Vagina (tissue), 2 donors: ENCODE results near the gene MIPEP. TPM values are rescaled to one million over a fixed set of nuclear protein-coding genes. Genes with fewer than 3 reads are reported as not detected.
A peak's percentile ranks its signal among the peaks of the same experiment; 100 is the strongest.

Experiments
- DNase-seq, 2 donors: peaks; one replicate each; pipeline ENCODE4 v3.0.0-alpha.2; 2017; ENCODE audit errors: extremely low spot score in 2 of 2
- H3K27ac ChIP-seq: fragments of 200-600 bp; sonication (generic); one replicate; pipeline ENCODE4 v1.5.1; 2019
- H3K27me3 ChIP-seq: fragments of 200-600 bp; sonication (generic); one replicate; pipeline ENCODE4 v1.5.1; 2019
- H3K36me3 ChIP-seq, 2 donors: fragments of 200-600 bp; sonication (generic); one replicate each; pipeline ENCODE4 v1.5.1; 2017 to 2019
- H3K4me1 ChIP-seq: fragments of 200-600 bp; sonication (generic); one replicate; pipeline ENCODE4 v1.5.1; 2019
- H3K4me3 ChIP-seq, 2 donors: fragments of 200-600 bp; sonication (generic); 1 replicate in 1 of 2; 2 replicates in 1 of 2; pipeline ENCODE4 v1.5.1; 2016 to 2019
- H3K9me3 ChIP-seq: fragments of 200-600 bp; sonication (generic); one replicate; pipeline ENCODE4 v1.5.1; 2019
- CTCF ChIP-seq, 3 experiments: fragments of 450-650 bp in 2 of 3; fragments of 200-600 bp in 1 of 3; sonication (generic) in 1 of 3; IDR thresholded peaks; one replicate each; pipeline ENCODE4 v1.5.1; 2017 to 2019; ENCODE audit warnings: antibody characterized with exemption in 3 of 3, mild to moderate bottlenecking in 2 of 3, moderate library complexity in 2 of 3
- POLR2A ChIP-seq, 2 donors: fragments of 450-650 bp; IDR thresholded peaks; one replicate each; pipeline ENCODE4 v1.6.1; 2017; ENCODE audit warnings: antibody characterized with exemption in 2 of 2, mild to moderate bottlenecking in 2 of 2, moderate library complexity in 2 of 2
- POLR2AphosphoS5 ChIP-seq, 2 donors: sonication (generic); formaldehyde crosslinking; IDR thresholded peaks; one replicate each; pipeline ENCODE4 v1.9.0; 2017; ENCODE audit warnings: antibody characterized with exemption in 2 of 2, mild to moderate bottlenecking in 2 of 2, low read depth in 1 of 2; ENCODE audit not compliant: insufficient read depth in 1 of 2
- intact Hi-C: fragments of 100-400 bp; cut with DNase I; formaldehyde crosslinking; loops from one replicate; pipeline ENCODE4 v1.15.1; 2023
- total RNA-seq: library from RNA; depleted of rRNA; stranded (reverse); fragments of >200 nt; gene quantifications from one replicate; pipeline ENCODE4 v1.2.3, GENCODE V29; 2016

Gene MIPEP
- total RNA-seq, 1 donor from 2014 or later: 13.3 TPM

GRCh38 chr13:23771552-23771951 lies 117.6 kb downstream of the MIPEP start:
- DNase-seq: no peak
- no peak overlapping the region for H3K27ac ChIP-seq
- no peaks in the 10 kb centered on the region for H3K9me3 ChIP-seq
- no peak overlapping the region for H3K4me3 ChIP-seq
- no peaks in the 10 kb centered on the region for H3K27me3 ChIP-seq
- intact Hi-C loops: no loop called here
- H3K36me3 ChIP-seq: no peaks in the 10 kb centered on the region
- H3K4me1 ChIP-seq: peaks cover 12% of the 10 kb centered on the region
- TF ChIP-seq POLR2AphosphoS5 (IDR thresholded peaks at IDR 0.05; ENCODE audit: insufficient read depth in 1 of 2, low read depth in 1 of 2) (no peak), CTCF (IDR thresholded peaks at IDR 0.05) (no peak), POLR2A (IDR thresholded peaks at IDR 0.05) (no peak)

GRCh38 chr13:23770973-23771372 lies 118.2 kb downstream of the MIPEP start:
- H3K4me3 ChIP-seq: no peak overlapping the region
- peak in 1 of 2 donors; percentile 44 for DNase-seq
- no peaks in the 10 kb centered on the region for H3K27me3 ChIP-seq
- TF ChIP-seq CTCF (IDR thresholded peaks at IDR 0.05) (no peak), POLR2A (IDR thresholded peaks at IDR 0.05) (no peak), POLR2AphosphoS5 (IDR thresholded peaks at IDR 0.05; ENCODE audit: insufficient read depth in 1 of 2, low read depth in 1 of 2) (no peak)
- H3K27ac ChIP-seq: no peak overlapping the region
- H3K9me3 ChIP-seq: no peaks in the 10 kb centered on the region
- H3K4me1 ChIP-seq: peaks cover 12% of the 10 kb centered on the region
- no peaks in the 10 kb centered on the region for H3K36me3 ChIP-seq
- intact Hi-C loops: no loop called here

- Histone ChIP-seq H3K9me3 (no peaks in the 10 kb centered on the region), H3K4me1 (peaks cover 12% of the 10 kb centered on the region), H3K27me3 (no peaks in the 10 kb centered on the region), H3K36me3 (no peaks in the 10 kb centered on the region), H3K27ac (no peak overlapping the region), H3K4me3 (no peak overlapping the region)
- intact Hi-C loops: no loop called here
- no peak for TF ChIP-seq POLR2AphosphoS5 (IDR thresholded peaks at IDR 0.05; ENCODE audit: insufficient read depth in 1 of 2, low read depth in 1 of 2)
- no peak for TF ChIP-seq CTCF (IDR thresholded peaks at IDR 0.05)
- TF ChIP-seq POLR2A (IDR thresholded peaks at IDR 0.05): no peak
- DNase-seq: peak in 1 of 2 donors; percentile 74
Measured at GRCh38 chr13:23770428-23770827, 118.8 kb downstream of the MIPEP start.

GRCh38 chr13:23769401-23769800 lies 119.8 kb downstream of the MIPEP start:
- TF ChIP-seq POLR2AphosphoS5 (IDR thresholded peaks at IDR 0.05; ENCODE audit: insufficient read depth in 1 of 2, low read depth in 1 of 2): no peak
- no peak for TF ChIP-seq POLR2A (IDR thresholded peaks at IDR 0.05)
- TF ChIP-seq CTCF (IDR thresholded peaks at IDR 0.05): no peak
- no peak overlapping the region for H3K27ac ChIP-seq
- H3K36me3 ChIP-seq: no peaks in the 10 kb centered on the region
- no peak for DNase-seq
- H3K4me1 ChIP-seq: peaks cover 12% of the 10 kb centered on the region
- H3K9me3 ChIP-seq: no peaks in the 10 kb centered on the region
- H3K4me3 ChIP-seq: no peak overlapping the region
- H3K27me3 ChIP-seq: no peaks in the 10 kb centered on the region
- intact Hi-C loops: no loop called here

GRCh38 chr13:23767838-23768237 lies 121.4 kb downstream of the MIPEP start:
- no peak for DNase-seq
- Histone ChIP-seq H3K27ac (no peak overlapping the region), H3K4me3 (no peak overlapping the region), H3K9me3 (no peaks in the 10 kb centered on the region), H3K36me3 (no peaks in the 10 kb centered on the region), H3K4me1 (peaks cover 12% of the 10 kb centered on the region), H3K27me3 (no peaks in the 10 kb centered on the region)
- intact Hi-C loops: no loop called here
- TF ChIP-seq POLR2A (IDR thresholded peaks at IDR 0.05) (no peak), POLR2AphosphoS5 (IDR thresholded peaks at IDR 0.05; ENCODE audit: insufficient read depth in 1 of 2, low read depth in 1 of 2) (no peak), CTCF (IDR thresholded peaks at IDR 0.05) (no peak)
